ENCODE results near the gene UBASH3B.

The UBASH3B gene

DNA sequence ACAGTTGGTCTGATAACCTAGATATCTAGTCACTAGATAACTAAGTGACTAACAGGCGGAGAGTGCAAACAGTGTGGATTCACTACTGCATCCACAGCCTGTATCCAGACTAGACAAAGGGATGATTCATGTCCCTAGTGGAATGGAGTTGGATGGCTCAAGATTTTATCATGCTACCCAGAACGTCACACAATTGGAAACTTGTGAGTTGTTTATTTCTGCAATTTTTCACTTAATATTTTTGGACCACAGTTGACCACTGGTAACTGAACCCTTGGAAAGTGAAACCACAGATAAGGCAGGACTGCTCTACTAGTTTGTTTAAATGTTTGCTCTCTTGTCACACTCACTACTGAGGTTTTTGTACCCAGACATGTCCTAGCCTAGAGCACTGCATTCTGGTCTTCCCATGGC is 76.0 kb downstream of the UBASH3B start:
- DNase-seq (ENCODE audit: low spot score), result no peak
- in situ Hi-C loops (cut with MboI; ENCODE audit: low sequenced_read_pairs, unreplicated experiment), result no loop called here

GRCh38 chr11:122732342-122733315 is 77.1 kb downstream of the UBASH3B start:
- TF ChIP-seq, protein P1, sequence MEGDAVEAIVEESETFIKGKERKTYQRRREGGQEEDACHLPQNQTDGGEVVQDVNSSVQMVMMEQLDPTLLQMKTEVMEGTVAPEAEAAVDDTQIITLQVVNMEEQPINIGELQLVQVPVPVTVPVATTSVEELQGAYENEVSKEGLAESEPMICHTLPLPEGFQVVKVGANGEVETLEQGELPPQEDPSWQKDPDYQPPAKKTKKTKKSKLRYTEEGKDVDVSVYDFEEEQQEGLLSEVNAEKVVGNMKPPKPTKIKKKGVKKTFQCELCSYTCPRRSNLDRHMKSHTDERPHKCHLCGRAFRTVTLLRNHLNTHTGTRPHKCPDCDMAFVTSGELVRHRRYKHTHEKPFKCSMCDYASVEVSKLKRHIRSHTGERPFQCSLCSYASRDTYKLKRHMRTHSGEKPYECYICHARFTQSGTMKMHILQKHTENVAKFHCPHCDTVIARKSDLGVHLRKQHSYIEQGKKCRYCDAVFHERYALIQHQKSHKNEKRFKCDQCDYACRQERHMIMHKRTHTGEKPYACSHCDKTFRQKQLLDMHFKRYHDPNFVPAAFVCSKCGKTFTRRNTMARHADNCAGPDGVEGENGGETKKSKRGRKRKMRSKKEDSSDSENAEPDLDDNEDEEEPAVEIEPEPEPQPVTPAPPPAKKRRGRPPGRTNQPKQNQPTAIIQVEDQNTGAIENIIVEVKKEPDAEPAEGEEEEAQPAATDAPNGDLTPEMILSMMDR (IDR thresholded peaks at IDR 0.05; ENCODE audit: borderline replicate concordance, control extremely low read depth, extremely low read depth, insufficient read depth, missing control alignments), result no peak
- no peak for DNase-seq (ENCODE audit: low spot score)
- in situ Hi-C loops (cut with MboI; ENCODE audit: low sequenced_read_pairs, unreplicated experiment), result no loop called here

More for the DNA sequence above, 76.0 kb downstream of the UBASH3B start:
- TF ChIP-seq, protein P1 (IDR thresholded peaks at IDR 0.05; ENCODE audit: borderline replicate concordance, control extremely low read depth, extremely low read depth, insufficient read depth, missing control alignments), result no peak

DNA sequence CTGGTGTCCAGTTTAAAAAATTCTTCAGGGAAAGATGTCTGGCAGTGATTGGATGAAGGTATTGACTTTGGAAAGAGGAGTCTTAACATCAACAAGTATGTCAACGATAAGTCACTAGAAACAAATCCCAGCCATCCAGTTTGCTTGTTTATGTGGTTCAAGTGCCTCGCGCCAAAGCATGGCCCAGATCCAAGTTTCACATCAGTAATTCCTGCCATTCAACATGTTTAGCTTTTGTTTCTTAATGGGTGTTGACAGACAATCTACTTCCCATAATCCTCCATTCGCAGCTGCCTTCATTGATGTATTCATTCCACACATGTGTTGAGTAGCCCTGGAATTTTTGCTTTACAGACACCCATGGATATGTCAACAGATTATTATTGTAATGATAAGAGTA is 77.8 kb downstream of the UBASH3B start:
- TF ChIP-seq, protein P1 (IDR thresholded peaks at IDR 0.05; ENCODE audit: borderline replicate concordance, control extremely low read depth, extremely low read depth, insufficient read depth, missing control alignments), result no peak
- in situ Hi-C loops (cut with MboI; ENCODE audit: low sequenced_read_pairs, unreplicated experiment), result no loop called here
- DNase-seq (ENCODE audit: low spot score), result no peak

DNA sequence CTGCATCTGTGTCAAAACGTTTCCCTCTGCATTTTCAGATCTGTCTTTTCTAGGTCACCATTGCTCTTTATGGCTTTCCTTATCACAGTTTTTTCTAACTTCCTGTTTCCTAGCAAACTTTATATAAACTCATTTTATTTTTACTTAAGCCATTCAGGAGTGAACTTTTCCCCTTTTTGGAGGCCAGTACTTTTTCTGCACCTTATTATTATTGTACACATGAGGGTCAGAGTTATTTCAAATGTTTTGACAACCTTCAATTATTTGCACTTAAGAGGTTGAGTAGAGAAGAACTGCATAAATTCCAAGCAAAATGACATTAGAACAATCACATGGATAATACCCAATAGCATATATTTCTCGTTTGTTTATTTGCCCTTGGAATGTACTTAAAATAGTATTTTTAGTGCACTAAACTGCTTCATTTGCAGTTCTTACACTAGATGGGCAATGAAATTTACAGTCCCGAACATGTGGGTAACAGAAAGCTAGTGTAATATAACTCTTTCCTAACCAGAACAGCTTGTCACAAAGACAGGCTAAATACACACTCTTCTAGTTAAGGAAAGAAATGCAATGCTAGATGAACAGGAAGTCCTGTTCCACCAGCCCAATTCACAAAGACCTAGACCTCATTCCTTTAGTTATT is 79.5 kb downstream of the UBASH3B start:
- no peak for DNase-seq (ENCODE audit: low spot score)
- TF ChIP-seq, protein P1 (IDR thresholded peaks at IDR 0.05; ENCODE audit: borderline replicate concordance, control extremely low read depth, extremely low read depth, insufficient read depth, missing control alignments), result no peak
- in situ Hi-C loops (cut with MboI; ENCODE audit: low sequenced_read_pairs, unreplicated experiment), result no loop called here

- TF ChIP-seq, protein P1 (IDR thresholded peaks at IDR 0.05; ENCODE audit: borderline replicate concordance, control extremely low read depth, extremely low read depth, insufficient read depth, missing control alignments), result no peak
- in situ Hi-C loops (cut with MboI; ENCODE audit: low sequenced_read_pairs, unreplicated experiment), result no loop called here
- no peak for DNase-seq (ENCODE audit: low spot score)
Observed at GRCh38 chr11:122737951-122738693, 82.6 kb downstream of the UBASH3B start.

All from GM13976 (cell line).